Nephron progenitor cell (in vitro differentiated cells): ENCODE data around the gene CAMKMT.
A peak's percentile ranks its signal among the peaks of the same experiment; 100 is the strongest.

ENCODE experiments used
- DNase-seq: peaks from one replicate; pipeline ENCODE4 v3.0.0; 2021
- H3K27ac Mint-ChIP-seq: 2 replicates; pipeline ENCODE4 v1.8.0; 2021; ENCODE audit warnings: mild to moderate bottlenecking, moderate library complexity, mixed read lengths
- H3K27me3 Mint-ChIP-seq: 2 replicates; pipeline ENCODE4 v1.8.0; 2021; ENCODE audit warnings: mild to moderate bottlenecking, low read depth, mixed read lengths; ENCODE audit not compliant: poor library complexity
- H3K36me3 Mint-ChIP-seq: 2 replicates; pipeline ENCODE4 v1.8.0; 2021; ENCODE audit warnings: low read depth, mixed read lengths
- H3K4me1 Mint-ChIP-seq: 2 replicates; pipeline ENCODE4 v1.8.0; 2021; ENCODE audit warnings: mixed read lengths
- H3K4me3 Mint-ChIP-seq: 2 replicates; pipeline ENCODE4 v1.8.0; 2021; ENCODE audit warnings: mild to moderate bottlenecking, moderate library complexity, mixed read lengths
- H3K9me3 Mint-ChIP-seq: 2 replicates; pipeline ENCODE4 v1.8.0; 2021; ENCODE audit warnings: mild to moderate bottlenecking, moderate library complexity, mixed read lengths
- CTCF ChIP-seq: fragments of 200-600 bp; sonication (generic); IDR thresholded peaks from 2 replicates; pipeline ENCODE4 v1.5.0; 2021; ENCODE audit warnings: antibody characterized with exemption

Gene CAMKMT

GRCh38 chr2:44763275-44763782 is 401.6 kb downstream of the CAMKMT start:
- Mint-ChIP-seq H3K27me3 (peaks cover 91% of the 10 kb centered on the region), H3K9me3 (no peaks in the 10 kb centered on the region), H3K4me3 (no peak overlapping the region), H3K36me3 (no peaks in the 10 kb centered on the region), H3K4me1 (no peaks in the 10 kb centered on the region), H3K27ac (no peak overlapping the region)
- TF ChIP-seq CTCF = no peak
- DNase-seq = no peak

- TF ChIP-seq CTCF = no peak
- H3K9me3 Mint-ChIP-seq = no peaks in the 10 kb centered on the region
- H3K36me3 Mint-ChIP-seq = no peaks in the 10 kb centered on the region
- H3K27ac Mint-ChIP-seq = no peak overlapping the region
- no peak overlapping the region for H3K4me3 Mint-ChIP-seq
- DNase-seq = no peak
- no peaks in the 10 kb centered on the region for H3K4me1 Mint-ChIP-seq
- peaks cover 97% of the 10 kb centered on the region for H3K27me3 Mint-ChIP-seq
These were observed 404.5 kb downstream of the CAMKMT start for GRCh38 chr2:44766220-44766619.

DNA sequence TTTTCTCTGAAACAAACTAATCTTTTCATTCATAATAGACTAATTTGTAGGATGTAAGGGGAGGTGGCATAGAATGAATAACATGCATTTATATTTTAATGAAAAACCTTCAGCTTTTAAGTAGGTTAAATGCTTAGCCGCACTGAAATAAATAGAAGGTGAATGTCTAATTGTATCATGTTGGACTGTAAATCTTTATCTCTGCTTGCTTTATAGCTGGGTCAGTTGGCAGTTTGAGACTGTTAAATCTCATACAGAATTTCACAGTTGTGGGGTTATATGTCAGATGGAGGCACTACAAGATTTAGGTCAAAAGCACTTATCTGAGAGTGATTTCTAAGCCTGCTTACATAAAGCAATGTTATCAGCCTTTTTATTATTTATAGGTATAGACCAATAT is 405.0 kb downstream of the CAMKMT start:
- no peak for DNase-seq
- TF ChIP-seq CTCF = no peak
- Mint-ChIP-seq H3K27ac (no peak overlapping the region), H3K4me3 (no peak overlapping the region), H3K4me1 (no peaks in the 10 kb centered on the region), H3K9me3 (no peaks in the 10 kb centered on the region), H3K27me3 (peaks cover 98% of the 10 kb centered on the region), H3K36me3 (no peaks in the 10 kb centered on the region)

DNA sequence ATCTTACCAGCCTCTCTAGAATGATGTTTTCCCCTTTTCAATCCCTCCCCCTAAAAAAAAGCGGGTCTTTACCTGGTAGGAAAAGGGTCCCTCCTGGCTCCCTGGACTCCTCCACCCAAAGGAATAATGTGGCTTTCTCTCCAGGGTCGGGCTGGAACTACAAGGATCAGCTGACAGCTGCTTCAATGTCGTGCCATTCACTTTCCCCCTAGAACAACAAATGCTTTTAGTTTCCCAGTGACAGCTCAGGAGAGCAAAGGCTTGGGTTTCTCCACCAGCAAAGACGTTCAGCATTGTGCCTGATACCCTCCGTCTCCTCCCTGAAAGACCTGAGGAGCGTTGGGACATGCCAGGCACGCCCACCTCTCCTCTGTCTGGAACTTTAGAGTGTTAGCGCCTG is 405.9 kb downstream of the CAMKMT start:
- Mint-ChIP-seq H3K4me1 (peaks cover 5% of the 10 kb centered on the region), H3K36me3 (no peaks in the 10 kb centered on the region), H3K27me3 (peaks cover 99% of the 10 kb centered on the region), H3K9me3 (no peaks in the 10 kb centered on the region), H3K27ac (no peak overlapping the region), H3K4me3 (no peak overlapping the region)
- no peak for TF ChIP-seq CTCF
- DNase-seq = no peak

DNA sequence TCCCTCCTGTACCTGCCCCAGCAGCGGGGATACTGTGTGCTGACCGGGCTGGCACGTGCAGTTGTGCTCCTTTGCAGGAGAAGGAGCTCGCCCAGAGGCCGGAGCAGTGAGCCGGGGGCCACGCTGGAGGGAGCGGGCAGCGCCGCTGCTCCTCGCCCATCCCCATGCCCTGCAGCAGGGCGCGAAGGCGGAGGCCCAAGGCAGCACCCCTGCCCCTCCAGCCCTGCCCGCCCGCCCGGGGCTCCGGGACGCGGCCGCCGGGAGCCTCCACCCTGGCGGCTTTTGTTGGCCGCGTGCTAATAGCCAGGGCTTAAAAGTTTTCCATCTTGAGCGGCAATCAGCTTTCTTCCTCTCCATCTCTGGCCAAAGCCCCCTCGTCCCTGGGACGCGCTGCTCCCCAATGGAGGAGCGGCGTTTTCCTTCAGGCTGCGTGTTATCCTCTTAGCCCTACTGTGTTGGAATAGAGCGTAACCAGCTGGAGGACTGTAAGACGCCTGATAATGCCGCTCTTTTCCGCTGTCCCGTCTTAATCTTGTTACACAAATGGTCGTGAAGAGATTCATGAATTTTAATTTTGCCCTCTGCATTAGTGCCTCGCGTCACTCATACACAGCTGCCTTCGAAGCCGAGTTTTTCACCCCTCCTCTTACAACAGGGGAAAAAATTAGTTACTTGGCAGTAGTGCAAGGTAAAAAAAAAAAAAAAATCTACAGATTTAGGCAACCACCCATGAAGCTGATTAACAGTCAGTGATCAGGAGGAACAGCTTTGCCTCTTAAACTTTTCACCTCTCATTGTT is 406.9 kb downstream of the CAMKMT start:
- Mint-ChIP-seq H3K4me1 (peaks cover 5% of the 10 kb centered on the region), H3K27ac (no peak overlapping the region), H3K9me3 (no peaks in the 10 kb centered on the region), H3K36me3 (no peaks in the 10 kb centered on the region), H3K4me3 (no peak overlapping the region), H3K27me3 (peaks cover 99% of the 10 kb centered on the region)
- peak; percentile 29 for DNase-seq
- TF ChIP-seq CTCF = no peak
